Activated CD8-positive, alpha-beta memory T cell treated with anti-CD3 and anti-CD28 coated beads for 1 hour (primary cell): Measurements from ENCODE around the gene TMEM37.

ENCODE experiments used
- DNase-seq, 2 donors: peaks; one replicate each; pipeline ENCODE4 v3.0.0-alpha.2; 2020; ENCODE audit warnings: low read depth in 1 of 2; ENCODE audit errors: extremely low read depth in 1 of 2

Gene TMEM37

GRCh38 chr2:119449521-119449920, 17.9 kb downstream of the TMEM37 start:
- no peak for DNase-seq

GRCh38 chr2:119451336-119452050, 19.8 kb downstream of the TMEM37 start:
- DNase-seq: no peak

DNA sequence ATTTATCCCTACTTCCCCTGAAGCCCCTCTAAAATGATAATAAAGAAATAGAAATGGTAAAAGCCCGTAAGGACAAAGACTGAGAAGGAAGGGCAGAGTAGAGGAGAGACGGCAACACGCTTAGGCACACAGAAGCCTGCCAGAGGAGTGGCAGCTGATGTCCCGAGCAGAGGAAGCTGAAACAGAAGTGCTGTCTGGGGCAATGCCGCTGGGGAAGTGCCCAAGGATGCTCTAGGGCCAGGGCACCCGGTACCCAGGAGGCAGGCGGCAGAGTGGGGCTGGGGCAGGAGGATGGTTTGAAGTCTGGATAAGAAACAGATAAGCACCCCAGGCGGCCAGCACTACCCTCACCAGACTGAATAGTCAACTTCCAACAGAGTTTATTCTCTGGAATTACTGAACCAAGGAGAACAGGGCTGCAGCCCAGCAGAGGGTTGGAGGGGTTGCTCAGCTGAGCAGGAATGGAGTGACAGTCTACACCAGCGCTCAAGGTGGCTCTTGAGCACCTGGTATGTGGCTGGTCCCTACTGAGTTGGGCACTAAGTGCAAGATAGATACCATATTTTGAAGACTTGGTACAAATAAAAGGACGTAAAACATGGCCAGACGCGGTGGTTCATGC, 22.4 kb downstream of the TMEM37 start:
- no peak for DNase-seq

DNA sequence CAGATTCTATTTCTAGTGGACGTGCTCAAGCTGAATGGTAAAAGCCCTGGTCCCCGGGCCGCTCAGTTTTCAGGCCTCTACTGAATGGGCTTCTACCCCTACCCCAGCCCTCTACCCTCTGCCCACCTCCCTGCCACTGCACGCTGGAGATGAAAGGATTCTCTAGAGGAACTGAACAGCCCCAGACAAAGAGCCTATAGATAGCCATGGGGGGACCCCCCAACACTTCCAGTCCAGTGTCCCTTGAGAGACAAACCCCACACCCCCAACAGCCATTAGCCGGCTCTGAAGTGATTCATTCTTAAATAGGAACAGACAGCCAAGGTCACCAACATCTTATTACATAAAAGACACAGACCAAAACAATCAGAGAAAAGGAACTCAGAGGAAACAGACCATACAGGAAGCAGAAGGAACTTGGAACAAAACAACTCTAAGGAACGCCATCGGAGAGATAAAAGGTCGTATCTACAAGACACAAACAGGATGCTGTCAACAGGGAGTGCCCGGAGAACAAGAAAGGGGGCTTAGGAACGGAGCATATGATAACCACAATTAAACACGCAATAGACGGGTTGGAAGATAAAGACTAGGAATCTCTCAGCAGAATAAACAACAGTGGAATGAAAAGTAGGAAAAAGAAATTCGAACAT, 23.5 kb downstream of the TMEM37 start:
- no peak for DNase-seq

GRCh38 chr2:119460076-119460475, 28.4 kb downstream of the TMEM37 start:
- DNase-seq: no peak

GRCh38 chr2:119461811-119462210, 30.2 kb downstream of the TMEM37 start:
- DNase-seq: no peak

GRCh38 chr2:119462574-119462973, 30.9 kb downstream of the TMEM37 start:
- DNase-seq: no peak

DNA sequence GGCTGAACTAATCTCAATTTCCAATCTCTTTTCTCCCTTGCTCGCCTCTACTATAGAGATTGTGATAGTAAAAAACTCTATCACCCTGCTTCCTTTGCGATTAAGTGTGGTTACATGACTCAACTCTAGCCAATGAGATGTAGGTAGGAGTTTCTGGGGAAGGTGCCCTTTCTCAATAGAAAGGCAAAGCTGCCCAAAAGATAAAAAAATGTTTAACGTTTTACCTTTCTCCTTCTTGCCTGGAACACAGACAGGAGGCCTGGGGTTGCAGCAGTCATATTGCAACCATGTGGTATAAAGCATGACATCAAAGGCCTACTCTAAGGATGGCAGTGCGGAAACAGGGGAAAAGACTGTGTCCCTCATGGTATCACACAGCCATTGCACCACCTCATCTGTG, 31.5 kb downstream of the TMEM37 start:
- DNase-seq: no peak

- no peak for DNase-seq
These were observed 32.3 kb downstream of the TMEM37 start for GRCh38 chr2:119463990-119464389.

- no peak for DNase-seq
These were observed 33.3 kb downstream of the TMEM37 start for GRCh38 chr2:119464981-119465380.

DNA sequence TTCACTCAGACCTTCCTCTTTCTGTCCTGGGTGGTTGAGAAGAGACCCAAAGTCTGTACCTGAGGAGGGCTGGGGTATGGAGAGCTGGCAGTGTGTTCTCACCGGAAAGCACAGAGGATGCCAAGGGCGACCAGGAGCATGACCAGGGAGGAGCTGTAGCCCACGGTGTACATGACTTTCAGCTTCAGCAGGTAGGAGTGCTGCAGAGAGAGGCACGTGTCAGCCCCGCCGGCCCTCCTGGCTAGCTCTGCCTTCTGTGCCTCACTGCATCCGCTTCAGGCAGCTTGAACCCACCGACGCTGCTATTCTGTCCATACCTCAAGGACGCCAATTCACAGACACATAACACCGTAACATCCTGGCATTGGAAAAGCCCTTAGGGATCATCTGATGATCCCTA, 34.0 kb downstream of the TMEM37 start:
- DNase-seq: no peak

DNA sequence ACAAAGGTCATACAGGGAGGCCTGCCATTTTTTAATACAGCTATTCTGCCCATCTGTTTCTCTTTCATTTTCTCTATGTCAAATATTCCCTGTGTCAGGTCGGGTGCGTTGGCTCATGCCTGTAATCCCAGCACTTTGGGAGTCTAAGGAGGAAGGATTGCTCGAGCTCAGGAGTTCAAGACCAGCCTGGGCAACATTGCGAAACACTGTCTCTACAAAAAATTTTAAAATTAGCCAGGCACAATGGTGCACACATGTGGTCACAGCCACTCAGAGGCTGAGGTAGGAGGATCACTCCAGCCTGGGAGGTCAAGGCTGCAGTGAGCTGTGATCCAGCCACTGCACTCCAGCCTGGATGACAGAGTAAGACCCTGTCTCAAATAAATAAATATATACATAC, 34.7 kb downstream of the TMEM37 start:
- DNase-seq: no peak

GRCh38 chr2:119468154-119468955, 36.7 kb downstream of the TMEM37 start:
- DNase-seq: no peak

DNA sequence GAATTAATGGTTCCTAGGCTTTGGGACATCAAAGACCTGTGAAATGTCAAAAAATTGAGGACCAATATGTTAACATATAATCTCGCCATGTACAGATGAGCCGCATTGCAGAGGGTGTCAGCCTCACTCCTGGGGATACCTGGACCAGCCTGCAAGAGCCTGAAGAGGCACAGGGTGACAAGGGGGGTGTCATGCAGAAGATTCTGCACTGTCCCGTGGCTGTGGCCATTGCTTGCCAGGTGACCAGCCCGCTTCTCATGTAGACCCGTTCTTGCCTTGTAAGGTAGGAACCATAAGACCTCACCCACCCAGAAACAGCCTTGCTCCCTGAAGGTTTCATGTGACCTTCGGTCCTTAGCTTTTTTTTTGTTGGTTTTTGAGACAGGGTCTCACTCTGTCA, 37.5 kb downstream of the TMEM37 start:
- no peak for DNase-seq

DNA sequence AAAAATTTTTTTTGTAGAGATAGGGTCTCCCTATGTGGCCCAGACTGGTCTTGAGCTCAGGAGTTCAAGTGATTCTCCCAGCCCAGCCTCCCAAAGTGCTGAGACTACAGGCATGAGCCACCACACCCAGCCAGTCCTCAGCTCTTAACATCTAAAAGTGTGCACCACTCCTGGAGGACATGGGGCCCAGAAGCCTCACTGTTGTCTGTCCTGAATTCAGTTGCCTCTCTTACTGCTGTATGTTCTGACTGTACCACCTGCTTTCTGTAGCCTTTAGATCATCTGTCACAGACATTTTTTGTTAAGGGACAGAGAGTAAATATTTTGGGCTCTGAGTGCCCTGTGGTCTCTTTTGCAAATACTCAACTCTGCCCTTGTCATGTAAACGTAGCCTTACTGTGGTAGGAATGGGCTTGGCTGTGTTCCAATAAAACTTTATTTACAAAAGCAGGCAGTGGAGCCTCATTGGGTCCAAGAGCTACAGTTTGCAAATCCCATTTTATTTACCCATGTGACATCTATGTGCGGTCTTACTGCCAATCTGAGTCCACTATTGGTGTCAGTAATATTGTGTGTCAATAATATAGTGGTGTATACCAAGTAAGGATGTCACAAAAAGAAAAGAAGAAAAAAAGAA, 38.1 kb downstream of the TMEM37 start:
- DNase-seq: no peak

- no peak for DNase-seq
These were observed 41.1 kb downstream of the TMEM37 start for GRCh38 chr2:119472749-119473148.

DNA sequence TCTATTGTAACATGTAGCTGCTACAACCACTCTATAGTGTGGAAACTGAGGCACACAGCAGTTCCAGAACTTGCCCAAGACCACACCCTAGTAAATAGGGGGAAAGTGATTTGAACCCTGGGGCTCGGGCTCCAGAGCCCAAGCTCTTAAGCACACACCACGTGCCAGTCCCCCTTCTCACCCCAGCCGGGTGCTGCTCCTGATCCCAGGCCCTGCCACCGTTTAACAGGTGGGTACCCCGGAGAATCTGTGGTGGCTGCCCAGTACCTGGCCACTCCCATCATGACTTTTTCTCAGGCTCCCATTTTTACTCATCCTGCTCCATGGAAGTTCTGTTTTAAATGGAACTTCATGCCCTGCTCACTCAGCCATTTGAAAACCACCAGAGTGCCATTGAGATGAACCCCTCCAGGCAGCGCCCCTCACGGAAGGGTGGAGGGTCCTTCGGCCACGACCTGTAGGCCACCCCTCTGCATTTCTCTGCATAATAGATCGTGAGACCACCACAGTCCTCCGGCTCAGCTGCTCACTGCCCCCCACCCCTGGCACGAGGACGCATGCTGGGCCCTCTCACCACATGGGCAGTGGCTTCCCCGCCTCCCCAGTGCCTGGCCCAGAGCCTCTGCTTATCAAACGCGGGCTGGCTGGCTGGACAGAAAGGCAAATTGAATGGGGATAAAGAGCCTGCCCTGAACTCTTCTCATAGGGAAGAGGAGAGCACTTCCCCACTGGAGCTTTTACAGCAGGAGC, 42.1 kb downstream of the TMEM37 start:
- DNase-seq: no peak

DNA sequence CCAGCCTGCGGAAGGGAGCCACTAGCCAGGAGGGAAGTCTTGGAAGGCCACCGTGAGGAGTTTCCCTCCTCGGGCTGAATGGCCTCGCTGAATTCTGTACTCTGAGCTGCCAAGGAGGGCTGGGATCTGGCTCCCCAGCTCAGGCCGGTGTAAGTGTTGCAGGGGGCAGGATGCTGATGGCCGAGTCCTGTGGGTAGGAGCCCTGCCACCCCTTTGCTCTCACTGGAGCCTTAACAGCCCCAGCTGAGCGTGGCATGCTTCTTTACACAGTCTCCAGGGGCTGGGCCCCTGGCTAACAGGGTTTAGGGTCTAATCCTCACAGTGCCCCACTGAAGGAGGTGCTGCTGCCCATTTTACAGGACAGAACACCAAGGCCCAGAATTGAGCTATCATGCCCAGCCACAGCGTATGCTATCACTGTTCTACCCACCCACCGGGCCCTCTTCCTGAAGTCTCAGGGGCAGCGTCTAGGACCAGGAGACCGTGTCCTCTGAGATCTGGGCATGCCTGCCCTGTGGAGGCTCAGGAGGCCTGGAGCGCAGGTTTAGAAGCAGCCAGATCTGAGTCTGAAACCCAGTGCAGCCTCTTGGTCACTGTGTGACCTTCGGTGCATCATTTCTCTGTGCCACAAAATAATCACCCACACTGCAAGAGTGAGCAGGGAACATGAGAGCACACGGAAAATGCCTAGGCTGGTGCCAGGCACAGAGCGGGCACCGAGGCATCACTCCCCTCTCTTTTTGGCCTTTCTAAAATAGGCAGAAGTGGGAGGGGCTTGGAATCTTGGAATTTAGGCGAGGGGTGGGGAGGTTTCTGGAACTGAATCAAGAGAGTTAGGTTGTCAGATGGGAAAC, 42.9 kb downstream of the TMEM37 start:
- no peak for DNase-seq

DNA sequence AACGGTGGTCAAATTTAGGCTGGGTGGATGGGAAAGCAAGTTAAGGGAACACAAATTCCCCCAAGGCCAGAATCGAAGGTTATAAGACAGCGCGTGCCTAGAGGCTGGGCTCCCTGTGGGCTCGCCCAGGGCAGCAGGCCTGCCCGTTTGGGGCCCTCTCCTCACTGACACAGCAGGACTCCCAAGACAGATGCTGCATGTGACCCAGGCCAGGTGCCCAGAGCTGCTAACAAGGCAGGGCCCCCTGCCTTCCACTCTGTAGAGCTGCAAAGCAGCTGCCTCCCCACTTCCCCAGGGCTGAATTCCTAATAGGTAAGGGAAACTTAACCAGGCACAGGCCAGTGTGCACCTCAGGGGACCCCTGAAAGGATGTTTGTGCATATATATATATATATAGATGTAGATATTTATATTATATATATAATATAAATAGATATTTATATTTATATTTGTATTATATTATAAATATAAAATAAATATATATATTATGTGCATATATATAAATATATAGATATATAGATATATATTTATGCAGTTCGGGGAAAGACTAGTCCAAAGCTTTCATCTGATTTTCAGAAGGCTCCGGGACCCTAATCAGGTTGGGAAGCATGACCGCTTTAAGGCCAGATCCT, 43.7 kb downstream of the TMEM37 start:
- DNase-seq: no peak
